HepG2 (cell line): ENCODE results near the gene ATP6V0D1. TPM values are rescaled to one million over a fixed set of nuclear protein-coding genes. Genes with fewer than 3 reads are reported as not detected.

ENCODE experiments used
- AGO2 ChIP-seq: fragments of 200-400 bp; formaldehyde crosslinking; optimal IDR thresholded peaks from 2 replicates; pipeline ENCODE3; 2017; ENCODE audit warnings: mild to moderate bottlenecking, low read depth, low read length, moderate library complexity
- CBX2 ChIP-seq, 2 experiments: fragments of 200-600 bp in 1 of 2; sonication (generic); formaldehyde crosslinking in 1 of 2; IDR thresholded peaks; 2 replicates each; pipeline versions ENCODE4 v1.7.0 to v1.8.1; 2018 to 2022; ENCODE audit warnings: low read depth in 2 of 2, low read length in 1 of 2, mild to moderate bottlenecking in 1 of 2, missing genetic modification reagents in 1 of 2
- CHD2 ChIP-seq: IDR thresholded peaks from 2 replicates; pipeline ENCODE4 v1.6.1; 2011; ENCODE audit warnings: low read depth, low read length, improper control_type of control experiment
- GATA4 ChIP-seq: sonication (generic); IDR thresholded peaks from 2 replicates; pipeline ENCODE4 v1.6.1; 2016; ENCODE audit warnings: antibody characterized with exemption, low read depth, borderline replicate concordance
- HNRNPL ChIP-seq: fragments of 200-400 bp; formaldehyde crosslinking; IDR thresholded peaks from 2 replicates; pipeline ENCODE4 v1.6.1; 2017; ENCODE audit warnings: mild to moderate bottlenecking, low read depth, low read length
- MED13 ChIP-seq: sonication (generic); formaldehyde crosslinking; IDR thresholded peaks from 2 replicates; pipeline ENCODE4 v1.5.0; 2020; ENCODE audit warnings: missing genetic modification reagents
- POGZ ChIP-seq: sonication (generic); formaldehyde crosslinking; IDR thresholded peaks from 2 replicates; pipeline ENCODE4 v1.4.0; 2020; ENCODE audit warnings: mild to moderate bottlenecking, missing genetic modification reagents
- POLR2AphosphoS5 ChIP-seq: IDR thresholded peaks from 2 replicates; pipeline ENCODE4 v1.6.1; 2012; ENCODE audit warnings: low read depth, low read length
- RFXANK ChIP-seq: IDR thresholded peaks from 2 replicates; pipeline ENCODE4 v1.6.1; 2016
- ZFX ChIP-seq: sonication (generic); formaldehyde crosslinking; IDR thresholded peaks from 2 replicates; pipeline ENCODE4 v1.4.0; 2020; ENCODE audit warnings: mild to moderate bottlenecking, low read depth, missing genetic modification reagents, moderate library complexity
- ZNF234 ChIP-seq: sonication (generic); formaldehyde crosslinking; conservative IDR thresholded peaks from 2 replicates; pipeline ENCODE4 v1.5.1; 2020; ENCODE audit warnings: mild to moderate bottlenecking, missing genetic modification reagents
- ZNF337 ChIP-seq: sonication (generic); formaldehyde crosslinking; IDR thresholded peaks from 2 replicates; pipeline ENCODE4 v1.5.1; 2020; ENCODE audit warnings: missing genetic modification reagents, low read depth, mild to moderate bottlenecking, borderline replicate concordance
- ZNF567 ChIP-seq: sonication (generic); formaldehyde crosslinking; IDR thresholded peaks from 2 replicates; pipeline ENCODE4 v1.8.1; 2023; ENCODE audit warnings: mild to moderate bottlenecking, missing genetic modification reagents, borderline replicate concordance
- ZNF768 ChIP-seq: sonication (generic); formaldehyde crosslinking; IDR thresholded peaks from 2 replicates; pipeline ENCODE4 v1.4.0; 2020; ENCODE audit warnings: missing genetic modification reagents
- polyA plus RNA-seq, 8 experiments: library from polyadenylated mRNA; depleted of rRNA in 3 of 8; stranded (reverse) in 7 of 8; unstranded in 1 of 8; fragments of >200 nt; fragmentation: Illumina TruSeq in 4 of 8; extraction: Trizol in 4 of 8; gene quantifications; 2 replicates each; pipeline versions ENCODE4 v1.2.1 to v1.2.3, GENCODE V29; 2011 to 2016; ENCODE audit warnings: low read depth in 4 of 8, missing spikeins in 1 of 8, mixed read lengths in 1 of 8; ENCODE audit not compliant: insufficient read depth in 1 of 8
- total RNA-seq, 5 experiments: library from RNA; depleted of rRNA; stranded (reverse); fragments of >200 nt; fragmentation: Illumina TruSeq; extraction: Trizol; gene quantifications; 2 replicates each; pipeline ENCODE4 v1.2.3, GENCODE V29; 2016; ENCODE audit warnings: low read depth in 1 of 5
- TF ChIP-seq, protein P1 (sequence below): sonication (generic); formaldehyde crosslinking; IDR thresholded peaks from 2 replicates; pipeline ENCODE4 v1.9.0; 2021; ENCODE audit warnings: missing genetic modification reagents, mild to moderate bottlenecking, borderline replicate concordance
- TF ChIP-seq, protein P2 (sequence below): IDR thresholded peaks from 2 replicates; pipeline ENCODE4 v1.6.1; 2012; ENCODE audit warnings: low read depth, low read length, improper control_type of control experiment
- TF ChIP-seq, protein P3 (sequence below): IDR thresholded peaks from 2 replicates; pipeline ENCODE4 v1.6.1; 2016; ENCODE audit warnings: low read depth, borderline replicate concordance
- TF ChIP-seq, protein P4 (sequence below): sonication (generic); formaldehyde crosslinking; IDR thresholded peaks from 2 replicates; pipeline ENCODE4 v1.8.0; 2022; ENCODE audit warnings: missing genetic modification reagents, mild to moderate bottlenecking, moderate library complexity, borderline replicate concordance

The ATP6V0D1 gene
- total and polyA plus RNA-seq, 2 of the 13 experiments (the other 11 are each of a cell fraction or from before 2014, with no cell fraction given) = 51.1 to 61.3 TPM

DNA sequence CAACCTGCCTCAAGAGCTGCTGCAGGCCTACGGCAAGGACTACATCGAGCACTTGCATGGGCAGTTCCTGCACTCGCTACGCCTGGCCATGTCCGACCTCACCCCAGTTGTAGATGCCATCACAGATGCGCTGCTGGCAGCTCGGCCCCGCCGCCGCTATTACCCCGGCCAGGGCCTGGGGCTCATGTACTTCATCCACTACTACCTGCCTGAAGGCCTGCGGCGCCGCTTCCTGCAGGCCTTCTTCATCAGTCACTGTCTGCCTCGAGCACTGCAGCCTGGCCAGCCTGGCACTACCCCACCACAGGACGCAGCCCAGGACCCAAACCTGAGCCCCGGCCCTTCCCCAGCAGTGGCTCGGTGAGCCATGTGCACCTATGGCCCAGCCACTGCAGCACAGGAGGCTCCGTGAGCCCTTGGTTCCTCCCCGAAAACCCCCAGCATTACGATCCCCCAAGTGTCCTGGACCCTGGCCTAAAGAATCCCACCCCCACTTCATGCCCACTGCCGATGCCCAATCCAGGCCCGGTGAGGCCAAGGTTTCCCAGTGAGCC, 44.2 kb downstream of the ATP6V0D1 start (continued):
- TF ChIP-seq AGO2 (peak; percentile 89), RFXANK (CRISPR knock-in tag) (no peak), CHD2 (no peak), ZNF567 (CRISPR knock-in tag) (no peak), ZFX (CRISPR knock-in tag) (no peak), POLR2AphosphoS5 (no peak), MED13 (CRISPR knock-in tag) (no peak), CBX2 (IDR thresholded peaks at IDR 0.05; ENCODE audit: low read depth, low read length) (no peak), CBX2 (CRISPR knock-in tag; IDR thresholded peaks at IDR 0.05; ENCODE audit: low read depth) (no peak), POGZ (CRISPR knock-in tag) (no peak), ZNF337 (CRISPR knock-in tag) (no peak), ZNF768 (CRISPR knock-in tag) (peak; percentile 14; the same call in 1 of the 2 replicates), GATA4 (no peak), HNRNPL (0 out of 2 replicates have a peak, but pooled peaks have one; percentile 21), ZNF234 (no peak)
- TF ChIP-seq, protein P1, sequence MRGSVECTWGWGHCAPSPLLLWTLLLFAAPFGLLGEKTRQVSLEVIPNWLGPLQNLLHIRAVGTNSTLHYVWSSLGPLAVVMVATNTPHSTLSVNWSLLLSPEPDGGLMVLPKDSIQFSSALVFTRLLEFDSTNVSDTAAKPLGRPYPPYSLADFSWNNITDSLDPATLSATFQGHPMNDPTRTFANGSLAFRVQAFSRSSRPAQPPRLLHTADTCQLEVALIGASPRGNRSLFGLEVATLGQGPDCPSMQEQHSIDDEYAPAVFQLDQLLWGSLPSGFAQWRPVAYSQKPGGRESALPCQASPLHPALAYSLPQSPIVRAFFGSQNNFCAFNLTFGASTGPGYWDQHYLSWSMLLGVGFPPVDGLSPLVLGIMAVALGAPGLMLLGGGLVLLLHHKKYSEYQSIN = no peak
- TF ChIP-seq, protein P2, sequence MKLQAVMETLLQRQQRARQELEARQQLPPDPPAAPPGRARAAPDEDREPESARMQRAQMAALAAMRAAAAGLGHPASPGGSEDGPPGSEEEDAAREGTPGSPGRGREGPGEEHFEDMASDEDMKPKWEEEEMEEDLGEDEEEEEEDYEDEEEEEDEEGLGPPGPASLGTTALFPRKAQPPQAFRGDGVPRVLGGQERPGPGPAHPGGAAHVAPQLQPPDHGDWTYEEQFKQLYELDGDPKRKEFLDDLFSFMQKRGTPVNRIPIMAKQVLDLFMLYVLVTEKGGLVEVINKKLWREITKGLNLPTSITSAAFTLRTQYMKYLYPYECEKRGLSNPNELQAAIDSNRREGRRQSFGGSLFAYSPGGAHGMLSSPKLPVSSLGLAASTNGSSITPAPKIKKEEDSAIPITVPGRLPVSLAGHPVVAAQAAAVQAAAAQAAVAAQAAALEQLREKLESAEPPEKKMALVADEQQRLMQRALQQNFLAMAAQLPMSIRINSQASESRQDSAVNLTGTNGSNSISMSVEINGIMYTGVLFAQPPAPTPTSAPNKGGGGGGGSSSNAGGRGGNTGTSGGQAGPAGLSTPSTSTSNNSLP = no peak
- TF ChIP-seq, protein P3, sequence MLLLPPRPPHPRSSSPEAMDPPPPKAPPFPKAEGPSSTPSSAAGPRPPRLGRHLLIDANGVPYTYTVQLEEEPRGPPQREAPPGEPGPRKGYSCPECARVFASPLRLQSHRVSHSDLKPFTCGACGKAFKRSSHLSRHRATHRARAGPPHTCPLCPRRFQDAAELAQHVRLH (CRISPR knock-in tag) = no peak
- TF ChIP-seq, protein P4, sequence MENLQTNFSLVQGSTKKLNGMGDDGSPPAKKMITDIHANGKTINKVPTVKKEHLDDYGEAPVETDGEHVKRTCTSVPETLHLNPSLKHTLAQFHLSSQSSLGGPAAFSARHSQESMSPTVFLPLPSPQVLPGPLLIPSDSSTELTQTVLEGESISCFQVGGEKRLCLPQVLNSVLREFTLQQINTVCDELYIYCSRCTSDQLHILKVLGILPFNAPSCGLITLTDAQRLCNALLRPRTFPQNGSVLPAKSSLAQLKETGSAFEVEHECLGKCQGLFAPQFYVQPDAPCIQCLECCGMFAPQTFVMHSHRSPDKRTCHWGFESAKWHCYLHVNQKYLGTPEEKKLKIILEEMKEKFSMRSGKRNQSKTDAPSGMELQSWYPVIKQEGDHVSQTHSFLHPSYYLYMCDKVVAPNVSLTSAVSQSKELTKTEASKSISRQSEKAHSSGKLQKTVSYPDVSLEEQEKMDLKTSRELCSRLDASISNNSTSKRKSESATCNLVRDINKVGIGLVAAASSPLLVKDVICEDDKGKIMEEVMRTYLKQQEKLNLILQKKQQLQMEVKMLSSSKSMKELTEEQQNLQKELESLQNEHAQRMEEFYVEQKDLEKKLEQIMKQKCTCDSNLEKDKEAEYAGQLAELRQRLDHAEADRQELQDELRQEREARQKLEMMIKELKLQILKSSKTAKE (CRISPR knock-in tag) = no peak
